GM23248 (cell line): ENCODE data around the gene KDM1B.

Experiments
- EZH2 ChIP-seq: fragments of 200-600 bp; sonication (generic); IDR thresholded peaks from 2 replicates; pipeline ENCODE4 v1.6.1; 2018; ENCODE audit warnings: antibody characterized with exemption, mild to moderate bottlenecking; ENCODE audit not compliant: insufficient read depth, poor library complexity, severe bottlenecking
- EZH2phosphoT487 ChIP-seq: fragments of 200-600 bp; sonication (generic); IDR thresholded peaks from 2 replicates; pipeline ENCODE4 v1.6.1; 2018; ENCODE audit warnings: antibody characterized with exemption, moderate library complexity, mild to moderate bottlenecking, low read depth; ENCODE audit not compliant: insufficient read depth

GRCh38 chr6:18264923-18265377 lies 109.7 kb downstream of the KDM1B start:
- TF ChIP-seq EZH2phosphoT487, result no peak
- TF ChIP-seq EZH2, result no peak
